ENCODE data around the gene HOXA13.

Gene HOXA13

DNA sequence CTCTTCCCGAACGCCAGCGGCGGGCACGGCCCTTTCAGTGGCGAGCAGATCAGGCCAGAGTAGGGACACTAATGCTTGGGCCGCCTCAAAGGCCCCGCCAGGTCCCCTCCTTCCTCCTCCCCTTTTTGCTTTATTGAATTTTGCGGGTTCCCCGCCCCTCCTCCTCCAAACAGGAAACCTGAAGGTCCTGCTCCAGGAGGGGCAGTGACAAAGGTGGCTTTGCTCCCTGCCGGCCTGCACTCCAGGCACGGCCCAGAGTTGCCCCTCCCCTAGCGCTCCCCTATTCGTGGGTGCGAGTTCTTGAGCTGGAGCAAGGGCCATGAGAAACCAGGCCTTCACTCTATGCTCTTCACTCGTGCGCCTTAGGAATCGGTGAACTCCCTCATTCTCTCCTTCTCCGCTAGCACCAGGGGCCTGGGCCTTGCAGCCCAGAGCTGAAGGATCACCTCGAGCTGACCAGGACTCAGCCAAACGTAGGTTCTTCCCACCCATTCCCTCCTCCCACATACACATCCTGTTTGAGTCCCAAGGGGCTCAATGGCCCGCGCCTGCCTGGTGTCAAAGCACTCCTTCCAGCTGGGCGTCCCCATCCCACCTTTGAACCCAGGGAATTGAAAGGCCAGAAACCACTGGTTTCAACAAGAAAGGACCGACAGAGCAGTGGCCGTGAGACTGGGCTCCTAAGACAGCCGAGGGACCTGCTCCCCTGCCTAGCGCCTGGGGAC lies 51.7 kb downstream of the HOXA13 start:
- DNase-seq (ENCODE audit: low read depth) = no peak

DNA sequence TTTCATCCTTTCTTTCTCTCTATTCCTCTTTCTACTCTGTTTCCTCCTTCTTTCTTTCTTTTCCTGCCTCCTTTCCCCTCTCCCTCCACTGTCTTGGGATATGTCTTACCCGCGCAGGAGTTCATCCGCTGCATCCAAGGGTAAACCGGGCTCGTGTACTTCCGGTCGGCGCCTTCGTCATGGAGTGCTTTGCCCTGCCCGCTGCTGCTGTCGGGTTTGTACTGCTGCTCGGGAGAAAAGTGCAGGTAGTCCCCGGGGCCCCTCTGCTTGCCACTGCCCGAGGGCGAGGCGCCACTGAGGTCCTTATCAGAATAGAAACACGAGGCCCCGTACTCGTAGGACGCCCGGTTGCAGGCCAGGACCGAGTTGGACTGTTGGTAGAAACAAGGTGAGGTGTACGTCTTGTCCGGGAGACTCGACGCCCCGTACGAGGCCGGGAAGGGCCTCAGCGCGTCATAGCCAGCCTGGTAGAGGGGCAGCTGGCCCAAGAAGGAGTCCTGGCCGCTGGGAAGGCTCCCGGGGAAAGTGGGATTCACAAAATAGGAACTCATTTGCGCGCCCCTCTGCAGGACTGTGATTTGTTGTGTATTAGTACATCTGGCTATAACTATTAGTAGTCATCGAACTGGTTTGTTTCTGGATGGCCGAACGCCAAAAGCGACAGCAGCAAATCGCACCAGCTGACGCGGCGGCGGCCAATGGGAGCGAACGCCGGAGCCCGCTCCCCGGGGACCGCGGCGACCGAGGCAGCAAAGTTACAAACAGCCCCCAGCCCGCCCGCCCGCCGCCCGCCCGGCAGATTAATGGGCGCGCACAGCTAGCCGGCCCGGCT lies 52.5 kb downstream of the HOXA13 start, which contains the start of gene HOXA6:
TSS of gene HOXA6 (minus strand) at position 576 of the 832 bp plus-strand sequence. CDS start at position 551, 25 bp downstream.
- DNase-seq (ENCODE audit: low read depth) = no peak

DNA sequence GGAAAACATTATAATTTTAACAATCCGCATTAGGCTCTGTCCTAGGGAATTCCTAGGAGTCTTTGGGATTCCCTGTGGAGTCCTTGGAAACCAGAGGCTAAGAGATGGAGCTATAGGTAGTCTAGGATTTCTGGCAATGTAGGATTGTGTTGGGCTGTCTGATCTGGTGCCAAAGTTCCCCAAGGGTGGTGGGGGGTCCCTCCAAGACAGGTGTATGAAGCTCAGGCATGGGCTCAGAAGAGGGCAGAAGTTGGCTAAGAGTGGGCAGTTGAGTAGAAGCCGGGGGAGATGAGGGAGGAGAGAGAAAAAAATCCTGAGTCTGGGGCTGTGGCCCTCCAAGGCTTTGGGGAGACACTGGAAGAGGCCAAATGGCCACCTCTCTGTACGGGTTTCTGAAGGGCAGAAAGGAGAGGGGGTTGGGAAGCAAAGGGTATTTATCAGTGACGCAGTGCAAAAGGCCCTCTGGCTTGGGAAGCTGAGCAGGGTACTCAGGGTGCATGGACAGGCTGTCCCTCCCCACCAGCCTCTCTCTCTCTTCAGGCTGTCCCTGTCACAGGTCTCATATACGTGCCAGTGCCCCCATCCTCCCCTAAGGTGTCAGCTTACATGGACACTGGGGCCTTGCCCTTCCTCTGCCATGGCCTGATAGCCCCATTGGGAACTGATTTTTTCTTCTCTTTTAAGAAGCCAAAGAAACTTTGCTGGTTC lies 53.2 kb downstream of the HOXA13 start:
- no peak for DNase-seq (ENCODE audit: low read depth)

DNA sequence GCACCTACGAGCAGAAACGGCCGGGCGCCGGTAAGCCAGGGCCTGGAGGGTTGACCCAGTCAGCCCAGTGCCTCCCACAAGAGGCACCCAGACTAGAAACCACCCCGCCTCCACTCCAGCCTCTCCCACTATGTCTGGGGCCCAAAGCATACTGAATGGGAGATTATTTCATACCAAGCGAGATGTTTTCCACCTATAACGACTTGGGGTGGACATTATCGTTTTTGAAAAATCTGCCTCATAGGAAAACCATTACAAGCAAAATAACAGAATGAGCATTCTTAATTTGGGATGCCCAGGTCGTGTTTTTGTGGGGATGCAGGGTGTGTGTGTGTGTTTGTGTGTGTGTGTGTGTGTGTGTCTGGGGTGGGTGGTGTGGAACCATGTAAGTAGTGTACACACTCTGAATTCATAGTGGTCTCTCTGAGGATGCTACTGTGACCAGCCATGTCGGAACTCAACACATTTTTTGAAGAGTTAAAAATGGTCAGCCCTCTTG lies 53.9 kb downstream of the HOXA13 start:
- no peak for DNase-seq (ENCODE audit: low read depth)

DNA sequence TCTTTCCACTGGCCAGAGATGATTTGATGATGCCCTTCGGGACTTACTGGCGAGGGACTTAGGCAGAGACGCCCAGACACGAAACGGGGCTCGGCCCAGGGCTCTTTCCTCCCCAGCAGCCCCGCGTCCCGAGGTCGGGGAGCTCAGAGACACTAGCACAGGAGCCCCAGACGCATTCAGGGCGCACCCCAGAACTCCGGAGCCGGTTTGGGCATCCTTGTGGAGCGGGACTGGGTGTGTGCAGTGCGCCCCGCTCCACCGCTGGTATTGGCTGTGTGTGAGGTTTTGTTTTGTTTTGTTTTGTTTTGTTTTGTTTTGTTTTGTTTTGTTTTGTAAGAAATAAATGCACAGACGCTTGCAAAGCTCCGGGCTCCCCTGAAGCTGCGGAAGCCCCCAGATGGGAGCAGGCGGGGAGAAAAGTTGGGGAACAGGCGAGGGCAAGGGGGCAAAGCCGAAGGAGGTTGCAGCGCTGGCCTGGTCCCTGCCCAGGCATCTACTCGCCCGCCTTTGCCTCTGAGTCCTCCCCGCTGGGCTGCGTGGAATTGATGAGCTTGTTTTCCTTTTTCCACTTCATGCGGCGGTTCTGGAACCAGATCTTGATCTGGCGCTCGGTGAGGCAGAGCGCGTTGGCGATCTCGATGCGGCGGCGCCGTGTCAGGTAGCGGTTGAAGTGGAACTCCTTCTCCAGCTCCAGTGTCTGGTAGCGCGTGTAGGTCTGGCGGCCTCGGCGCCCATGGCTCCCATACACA lies 54.6 kb downstream of the HOXA13 start:
- no peak for DNase-seq (ENCODE audit: low read depth)

DNA sequence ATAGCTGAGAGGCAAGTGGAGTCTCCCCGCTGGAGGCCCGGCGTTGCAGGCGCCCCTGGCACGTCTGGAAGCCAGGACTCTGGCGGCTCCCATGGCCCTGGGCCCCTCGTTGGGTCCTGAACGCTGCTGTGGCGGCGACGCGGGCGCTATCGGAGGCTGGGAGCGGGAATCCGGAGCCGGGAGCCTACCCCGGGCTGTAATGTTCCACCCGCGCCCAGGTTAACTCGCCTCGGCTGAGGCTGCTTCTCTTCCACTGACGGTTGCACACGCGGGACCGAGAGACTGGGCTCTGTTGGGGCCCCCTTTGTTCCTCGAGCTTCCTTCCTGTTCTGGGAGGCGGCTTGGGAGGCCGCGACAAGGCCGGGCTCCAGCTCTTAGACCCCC lies 55.1 kb downstream of the HOXA13 start:
- no peak for DNase-seq (ENCODE audit: low read depth)
